ENCODE data around the gene NSUN7. TPM values are rescaled to one million over a fixed set of nuclear protein-coding genes. Genes with fewer than 3 reads are reported as not detected.

The NSUN7 gene
- polyA plus RNA-seq, 3 donors, result 10.5 to 13.1 (median 11.7) TPM

GRCh38 chr4:40733752-40734151, 16.0 kb upstream of the NSUN7 start:
- no peak for DNase-seq (ENCODE audit: low read depth in 3 of 3, low spot score in 2 of 3)

- no peak for DNase-seq (ENCODE audit: low read depth in 3 of 3, low spot score in 2 of 3)
Observed at GRCh38 chr4:40734497-40734896, 15.3 kb upstream of the NSUN7 start.

- DNase-seq (ENCODE audit: low read depth in 3 of 3, low spot score in 2 of 3), result no peak
Observed at GRCh38 chr4:40736910-40737309, 12.8 kb upstream of the NSUN7 start.

GRCh38 chr4:40737879-40738278, 11.9 kb upstream of the NSUN7 start:
- DNase-seq (ENCODE audit: low read depth in 3 of 3, low spot score in 2 of 3), result no peak

- no peak for DNase-seq (ENCODE audit: low read depth in 3 of 3, low spot score in 2 of 3)
Observed at GRCh38 chr4:40739347-40739746, 10.4 kb upstream of the NSUN7 start.

GRCh38 chr4:40744218-40744617, 5.5 kb upstream of the NSUN7 start:
- DNase-seq (ENCODE audit: low read depth in 3 of 3, low spot score in 2 of 3), result no peak

- DNase-seq (ENCODE audit: low read depth in 3 of 3, low spot score in 2 of 3), result no peak
Observed at GRCh38 chr4:40745285-40745984, 4.3 kb upstream of the NSUN7 start.

GRCh38 chr4:40747207-40747835, 2.4 kb upstream of the NSUN7 start:
- DNase-seq (ENCODE audit: low read depth in 3 of 3, low spot score in 2 of 3), result no peak

GRCh38 chr4:40750461-40751258, 905 bp downstream of the NSUN7 start:
- DNase-seq (ENCODE audit: low read depth in 3 of 3, low spot score in 2 of 3), result peak in 1 of 3 donors; percentile 26

- no peak for DNase-seq (ENCODE audit: low read depth in 3 of 3, low spot score in 2 of 3)
Observed at GRCh38 chr4:40755616-40756015, 5.9 kb downstream of the NSUN7 start.

GRCh38 chr4:40763228-40763716, 13.5 kb downstream of the NSUN7 start:
- no peak for DNase-seq (ENCODE audit: low read depth in 3 of 3, low spot score in 2 of 3)

- DNase-seq (ENCODE audit: low read depth in 3 of 3, low spot score in 2 of 3), result no peak
Observed at GRCh38 chr4:40769266-40769665, 19.5 kb downstream of the NSUN7 start.

- DNase-seq (ENCODE audit: low read depth in 3 of 3, low spot score in 2 of 3), result no peak
Observed at GRCh38 chr4:40778090-40778489, 28.3 kb downstream of the NSUN7 start.

- DNase-seq (ENCODE audit: low read depth in 3 of 3, low spot score in 2 of 3), result no peak
Observed at GRCh38 chr4:40782876-40783275, 33.1 kb downstream of the NSUN7 start.

- no peak for DNase-seq (ENCODE audit: low read depth in 3 of 3, low spot score in 2 of 3)
Observed at GRCh38 chr4:40785727-40786126, 36.0 kb downstream of the NSUN7 start.

- no peak for DNase-seq (ENCODE audit: low read depth in 3 of 3, low spot score in 2 of 3)
Observed at GRCh38 chr4:40788331-40788730, 38.6 kb downstream of the NSUN7 start.

- no peak for DNase-seq (ENCODE audit: low read depth in 3 of 3, low spot score in 2 of 3)
Observed at GRCh38 chr4:40789031-40789430, 39.3 kb downstream of the NSUN7 start.

GRCh38 chr4:40789771-40790170, 40.0 kb downstream of the NSUN7 start:
- DNase-seq (ENCODE audit: low read depth in 3 of 3, low spot score in 2 of 3), result no peak

- no peak for DNase-seq (ENCODE audit: low read depth in 3 of 3, low spot score in 2 of 3)
Observed at GRCh38 chr4:40800064-40800463, 50.3 kb downstream of the NSUN7 start.

- DNase-seq (ENCODE audit: low read depth in 3 of 3, low spot score in 2 of 3), result no peak
Observed at GRCh38 chr4:40804598-40804997, 54.8 kb downstream of the NSUN7 start.

GRCh38 chr4:40808926-40809457, 59.2 kb downstream of the NSUN7 start:
- no peak for DNase-seq (ENCODE audit: low read depth in 3 of 3, low spot score in 2 of 3)

Data from right renal cortex interstitium (tissue), 3 donors.